Tibial artery (tissue), 4 donors: ENCODE results near the gene TBXT.
A peak's percentile ranks its signal among the peaks of the same experiment; 100 is the strongest.

Experiments used
- DNase-seq, 2 donors: peaks; one replicate each; pipeline ENCODE4 v3.0.0-alpha.2; 2019
- H3K27ac ChIP-seq, 2 donors: fragments of 200-600 bp; sonication (generic) in 1 of 2; 1 replicate in 1 of 2; 2 replicates in 1 of 2; pipeline ENCODE4 v1.5.1; 2018 to 2019; ENCODE audit warnings: mild to moderate bottlenecking in 1 of 2
- H3K27me3 ChIP-seq, 2 donors: fragments of 200-600 bp; sonication (generic) in 1 of 2; one replicate each; pipeline versions ENCODE4 v1.5.1 to v1.6.0; 2016 to 2019
- H3K36me3 ChIP-seq, 3 donors: fragments of 200-600 bp; sonication (generic) in 2 of 3; one replicate each; pipeline ENCODE4 v1.5.1; 2016 to 2019; ENCODE audit warnings: mild to moderate bottlenecking in 2 of 3
- H3K4me1 ChIP-seq, 4 donors: fragments of 200-600 bp; sonication (generic) in 2 of 4; 1 replicate in 3 of 4; 2 replicates in 1 of 4; pipeline ENCODE4 v1.5.1; 2016 to 2019
- H3K4me3 ChIP-seq, 2 donors: fragments of 200-600 bp; sonication (generic) in 1 of 2; 1 replicate in 1 of 2; 2 replicates in 1 of 2; pipeline ENCODE4 v1.5.1; 2018 to 2019; ENCODE audit warnings: mild to moderate bottlenecking in 2 of 2
- H3K9me3 ChIP-seq, 3 donors: fragments of 200-600 bp; sonication (generic) in 1 of 3; one replicate each; pipeline ENCODE4 v1.5.1; 2016 to 2019
- intact Hi-C: fragments of 100-400 bp; cut with DNase I; formaldehyde crosslinking; loops from one replicate; pipeline ENCODE4 v1.15.0; 2023; ENCODE audit warnings: low total_unique reads
- TF ChIP-seq, protein P1 (sequence below), 2 experiments: fragments of 200-600 bp in 1 of 2; fragments of 450-650 bp in 1 of 2; IDR thresholded peaks; one replicate each; pipeline ENCODE4 v1.5.1; 2017 to 2019; ENCODE audit warnings: antibody characterized with exemption in 2 of 2, mild to moderate bottlenecking in 1 of 2, moderate library complexity in 1 of 2

TBXT gene

GRCh38 chr6:166168616-166169548, 1.2 kb upstream of the TBXT start:
- Histone ChIP-seq H3K27me3 (peaks cover 0 to 69% of the 10 kb centered on the region in 2 donors), H3K9me3 (no peaks in the 10 kb centered on the region), H3K4me1 (peaks cover 0 to 29% (median 18%) of the 10 kb centered on the region in 4 donors), H3K4me3 (peak overlapping the region in 1 of 2 donors; percentile 13), H3K27ac (no peak overlapping the region), H3K36me3 (no peaks in the 10 kb centered on the region)
- DNase-seq = no peak
- intact Hi-C loops = no loop called here
- TF ChIP-seq, protein P1, sequence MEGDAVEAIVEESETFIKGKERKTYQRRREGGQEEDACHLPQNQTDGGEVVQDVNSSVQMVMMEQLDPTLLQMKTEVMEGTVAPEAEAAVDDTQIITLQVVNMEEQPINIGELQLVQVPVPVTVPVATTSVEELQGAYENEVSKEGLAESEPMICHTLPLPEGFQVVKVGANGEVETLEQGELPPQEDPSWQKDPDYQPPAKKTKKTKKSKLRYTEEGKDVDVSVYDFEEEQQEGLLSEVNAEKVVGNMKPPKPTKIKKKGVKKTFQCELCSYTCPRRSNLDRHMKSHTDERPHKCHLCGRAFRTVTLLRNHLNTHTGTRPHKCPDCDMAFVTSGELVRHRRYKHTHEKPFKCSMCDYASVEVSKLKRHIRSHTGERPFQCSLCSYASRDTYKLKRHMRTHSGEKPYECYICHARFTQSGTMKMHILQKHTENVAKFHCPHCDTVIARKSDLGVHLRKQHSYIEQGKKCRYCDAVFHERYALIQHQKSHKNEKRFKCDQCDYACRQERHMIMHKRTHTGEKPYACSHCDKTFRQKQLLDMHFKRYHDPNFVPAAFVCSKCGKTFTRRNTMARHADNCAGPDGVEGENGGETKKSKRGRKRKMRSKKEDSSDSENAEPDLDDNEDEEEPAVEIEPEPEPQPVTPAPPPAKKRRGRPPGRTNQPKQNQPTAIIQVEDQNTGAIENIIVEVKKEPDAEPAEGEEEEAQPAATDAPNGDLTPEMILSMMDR (IDR thresholded peaks at IDR 0.05) = no peak

GRCh38 chr6:166167258-166167731, 356 bp downstream of the TBXT start:
- TF ChIP-seq, protein P1 (IDR thresholded peaks at IDR 0.05) = no peak
- no peak for DNase-seq
- no peak overlapping the region for H3K27ac ChIP-seq
- H3K9me3 ChIP-seq = no peaks in the 10 kb centered on the region
- intact Hi-C loops = no loop called here
- H3K27me3 ChIP-seq = peaks cover 0 to 72% of the 10 kb centered on the region in 2 donors
- H3K4me1 ChIP-seq = peaks cover 0 to 29% (median 18%) of the 10 kb centered on the region in 4 donors
- H3K36me3 ChIP-seq = no peaks in the 10 kb centered on the region
- H3K4me3 ChIP-seq = no peak overlapping the region

- no peak for DNase-seq
- peaks cover 0 to 71% of the 10 kb centered on the region in 2 donors for H3K27me3 ChIP-seq
- H3K9me3 ChIP-seq = no peaks in the 10 kb centered on the region
- peaks cover 0 to 29% (median 18%) of the 10 kb centered on the region in 4 donors for H3K4me1 ChIP-seq
- TF ChIP-seq, protein P1 (IDR thresholded peaks at IDR 0.05) = no peak
- H3K27ac ChIP-seq = no peak overlapping the region
- intact Hi-C loops = no loop called here
- no peaks in the 10 kb centered on the region for H3K36me3 ChIP-seq
- H3K4me3 ChIP-seq = no peak overlapping the region
Observed at GRCh38 chr6:166166314-166167257, 1.1 kb downstream of the TBXT start.

- TF ChIP-seq, protein P1 (IDR thresholded peaks at IDR 0.05) = no peak
- DNase-seq = no peak
- intact Hi-C loops = no loop called here
- Histone ChIP-seq H3K27me3 (peaks cover 0 to 63% of the 10 kb centered on the region in 2 donors), H3K9me3 (no peaks in the 10 kb centered on the region), H3K27ac (no peak overlapping the region), H3K36me3 (no peaks in the 10 kb centered on the region), H3K4me3 (no peak overlapping the region), H3K4me1 (peaks cover 0 to 29% (median 18%) of the 10 kb centered on the region in 4 donors)
Observed at GRCh38 chr6:166165558-166166313, 1.9 kb downstream of the TBXT start.
